B cell (primary cell): Measurements from ENCODE around the gene STH. TPM values are rescaled to one million over a fixed set of nuclear protein-coding genes. Genes with fewer than 3 reads are reported as not detected.
A peak's percentile ranks its signal among the peaks of the same experiment; 100 is the strongest.

Source experiments
- ATAC-seq: fragments of 200-7000 bp; cut with Tn5 transposase; one replicate; pipeline ENCODE4 v1.10.0; 2021; ENCODE audit warnings: low read depth, mild to moderate bottlenecking, moderate number of reproducible peaks, moderate library complexity
- CTCF ChIA-PET: fragments of 350-600 bp; sonication (Branson Sonifier 250); formaldehyde crosslinking; loops from one replicate; lab custom pipeline; 2021; ENCODE audit warnings: antibody characterized with exemption, inconsistent platforms; lab: Charles Lee
- POLR2A ChIA-PET: fragments of 350-600 bp; sonication (Branson Sonifier 250); formaldehyde crosslinking; loops from one replicate; lab custom pipeline; 2021; ENCODE audit warnings: antibody characterized with exemption; lab: Charles Lee
- DNase-seq: peaks from one replicate; pipeline ENCODE4 v3.0.0; 2013
- H2AFZ ChIP-seq: 2 replicates; pipeline ENCODE4 v1.6.1; 2012; ENCODE audit warnings: mild to moderate bottlenecking, low read depth, low read length; ENCODE audit not compliant: insufficient read depth, poor library complexity, severe bottlenecking
- H3K27ac ChIP-seq, 2 donors: 1 replicate in 1 of 2; 2 replicates in 1 of 2; pipeline ENCODE4 v1.5.1; 2012 to 2013; ENCODE audit warnings: low read length in 2 of 2, mild to moderate bottlenecking in 2 of 2, moderate library complexity in 1 of 2
- H3K27me3 ChIP-seq, 4 experiments: fragments of 200-600 bp in 1 of 4; sonication (generic) in 1 of 4; replicated peaks in 1 of 4; 1 replicate in 2 of 4; 2 replicates in 2 of 4; pipeline versions ENCODE4 v1.6.1 to v1.7.0; 2013 to 2016; ENCODE audit warnings: low read length in 3 of 4, mild to moderate bottlenecking in 2 of 4, mixed read lengths in 1 of 4, moderate library complexity in 1 of 4; ENCODE audit not compliant: insufficient read depth in 4 of 4, control insufficient read depth in 3 of 4; ENCODE audit errors: control extremely low read depth in 1 of 4
- H3K36me3 ChIP-seq, 2 experiments: replicated peaks in 1 of 2; 1 replicate in 1 of 2; 2 replicates in 1 of 2; pipeline versions ENCODE4 v1.6.1 to v1.7.1; 2013; ENCODE audit warnings: low read length in 1 of 2; ENCODE audit not compliant: insufficient read depth in 2 of 2, control insufficient read depth in 1 of 2; ENCODE audit errors: control extremely low read depth in 1 of 2, extremely low read depth in 1 of 2
- H3K4me1 ChIP-seq, 2 donors: fragments of 200-600 bp in 1 of 2; sonication (generic) in 1 of 2; 1 replicate in 1 of 2; 2 replicates in 1 of 2; pipeline versions ENCODE4 v1.5.1 to v1.6.1; 2013 to 2017; ENCODE audit warnings: low read length in 2 of 2; ENCODE audit not compliant: control insufficient read depth in 2 of 2, insufficient read depth in 2 of 2
- H3K4me2 ChIP-seq: replicated peaks from 2 replicates; pipeline ENCODE3; 2012; ENCODE audit warnings: mild to moderate bottlenecking, low read depth, low read length; ENCODE audit not compliant: poor library complexity, severe bottlenecking
- H3K4me3 ChIP-seq, 5 experiments: fragments of 200-600 bp in 1 of 5; sonication (generic) in 1 of 5; 1 replicate in 3 of 5; 2 replicates in 2 of 5; pipeline versions ENCODE4 v1.5.1 to v1.7.0; 2011 to 2016; ENCODE audit warnings: low read length in 4 of 5, mild to moderate bottlenecking in 4 of 5, low read depth in 2 of 5, control low read depth in 1 of 5, moderate library complexity in 1 of 5; ENCODE audit not compliant: insufficient read depth in 1 of 5; ENCODE audit errors: control extremely low read depth in 1 of 5, extremely low read depth in 1 of 5
- H3K79me2 ChIP-seq: fragments of 200-600 bp; sonication (generic); one replicate; pipeline ENCODE4 v1.6.0; 2016; ENCODE audit warnings: low read length; ENCODE audit not compliant: control insufficient read depth, insufficient read depth
- H3K9ac ChIP-seq: fragments of 200-600 bp; sonication (generic); 2 replicates; pipeline ENCODE4 v1.6.1; 2017; ENCODE audit warnings: mild to moderate bottlenecking, low read length, moderate library complexity
- H3K9me3 ChIP-seq, 3 donors: one replicate each; pipeline versions ENCODE4 v1.6.1 to v1.7.1; 2013; ENCODE audit warnings: low read length in 2 of 3; ENCODE audit not compliant: control insufficient read depth in 2 of 3, insufficient read depth in 1 of 3; ENCODE audit errors: control extremely low read depth in 1 of 3
- H4K20me1 ChIP-seq: 2 replicates; pipeline ENCODE4 v1.6.0; 2012; ENCODE audit warnings: mild to moderate bottlenecking, low read length; ENCODE audit not compliant: insufficient read depth, control insufficient read depth, poor library complexity, severe bottlenecking
- H3K27ac Mint-ChIP-seq: one replicate; pipeline ENCODE4 v1.8.0; 2021; ENCODE audit warnings: mixed read lengths
- H3K27me3 Mint-ChIP-seq: one replicate; pipeline ENCODE4 v1.8.0; 2021; ENCODE audit warnings: mixed read lengths
- H3K4me1 Mint-ChIP-seq: one replicate; pipeline ENCODE4 v1.8.0; 2021; ENCODE audit warnings: mixed read lengths
- H3K4me3 Mint-ChIP-seq: one replicate; pipeline ENCODE4 v1.8.0; 2021; ENCODE audit warnings: mixed read lengths
- H3K9me3 Mint-ChIP-seq: one replicate; pipeline ENCODE4 v1.8.0; 2022; ENCODE audit warnings: mixed read lengths; ENCODE audit not compliant: insufficient read depth
- CTCF ChIP-seq: fragments of 200-600 bp; IDR thresholded peaks from one replicate; pipeline ENCODE4 v1.8.0; 2022; ENCODE audit warnings: antibody characterized with exemption, mild to moderate bottlenecking
- EZH2 ChIP-seq: IDR thresholded peaks from 2 replicates; pipeline ENCODE4 v1.6.1; 2012; ENCODE audit warnings: borderline replicate concordance, low read depth, mild to moderate bottlenecking, moderate library complexity, low read length; ENCODE audit not compliant: insufficient read depth, poor library complexity, severe bottlenecking
- WGBS: methylation state at CpG from one replicate; pipeline ENCODE4 v1.1.5; 2013; ENCODE audit warnings: missing lambda C conversion rate; ENCODE audit not compliant: insufficient coverage; 5-methylcytosine and 5-hydroxymethylcytosine counted together
- intact Hi-C: fragments of 100-400 bp; cut with micrococcal nuclease; formaldehyde crosslinking; loops from one replicate; pipeline ENCODE4 v1.10.0; 2022
- polyA plus RNA-seq: library from polyadenylated mRNA; depleted of rRNA; stranded (reverse); fragments of >200 nt; gene quantifications from 2 replicates; pipeline ENCODE4 v1.2.3, GENCODE V29; 2012
- total RNA-seq, 2 donors: library from RNA; stranded (reverse); fragments of 120-200 nt in 1 of 2; gene quantifications; 1 replicate in 1 of 2; 2 replicates in 1 of 2; pipeline versions ENCODE4 v1.2.3 to v1.2.4, GENCODE V29; 2013 to 2022

The STH gene
- total and polyA plus RNA-seq, 2 donors (not counting 1 experiment from before 2014, with no cell fraction given), result not detected

- Histone ChIP-seq H3K4me2 (no peak overlapping the region), H3K4me1 (peaks cover 0 to 5% of the 10 kb centered on the region in 2 donors), H4K20me1 (no peaks in the 10 kb centered on the region), H2AFZ (peak overlapping the region; percentile 5), H3K9me3 (no peaks in the 10 kb centered on the region), H3K27ac (no peak overlapping the region), H3K27me3 (no peaks in the 10 kb centered on the region), H3K36me3 (no peaks in the 10 kb centered on the region), H3K4me3 (no peak overlapping the region), H3K79me2 (no peaks in the 10 kb centered on the region), H3K9ac (no peak overlapping the region)
- Mint-ChIP-seq H3K4me1 (no peaks in the 10 kb centered on the region), H3K4me3 (no peak overlapping the region), H3K9me3 (no peaks in the 10 kb centered on the region), H3K27ac (no peak overlapping the region), H3K27me3 (no peaks in the 10 kb centered on the region)
- ChIA-PET POLR2A (interaction anchor here (0.6 to 0.7 kb wide), 2 partner anchors 38 to 50 kb away, joined by 3 to 6 read pairs; no protein-coding TSS in a partner anchor), CTCF (interaction anchor here (0.6 to 7.6 kb wide), 20 partner anchors 12 to 284 kb away, joined by 3 to 122 read pairs (median 4); partner anchors contain the start of gene KANSL1)
- intact Hi-C loops, result loop anchor here (1.0 kb wide), 2 partner anchors 42 to 59 kb away; no protein-coding TSS in a partner anchor
- ATAC-seq (peak; percentile 97), DNase-seq (peak; percentile 84)
- TF ChIP-seq CTCF (peak; percentile 92), EZH2 (no peak)
- WGBS, result 23% methylated on average over 7 of the region's 8 CpGs
These were observed 3.4 kb downstream of the STH start for GRCh38 chr17:46002311-46002972.

GRCh38 chr17:46002973-46003316 lies 3.9 kb downstream of the STH start:
- ATAC-seq, result no peak
- WGBS, result 30% methylated on average over 2 of the region's 7 CpGs
- H3K4me2 ChIP-seq, result no peak overlapping the region
- Mint-ChIP-seq H3K9me3 (no peaks in the 10 kb centered on the region), H3K4me1 (no peaks in the 10 kb centered on the region), H3K4me3 (no peak overlapping the region), H3K27ac (no peak overlapping the region), H3K27me3 (peaks cover 2% of the 10 kb centered on the region)
- DNase-seq, result no peak
- H3K4me3 ChIP-seq, result no peak overlapping the region
- CTCF ChIA-PET, result interaction anchor here (0.7 to 7.6 kb wide), 17 partner anchors 17 to 284 kb away, joined by 3 to 122 read pairs (median 5); partner anchors contain the start of gene KANSL1
- H3K27me3 ChIP-seq, result no peaks in the 10 kb centered on the region
- peaks cover 0 to 5% of the 10 kb centered on the region in 2 donors for H3K4me1 ChIP-seq
- no peaks in the 10 kb centered on the region for H3K36me3 ChIP-seq
- H4K20me1 ChIP-seq, result no peaks in the 10 kb centered on the region
- intact Hi-C loops, result loop anchor here (1.0 kb wide), 2 partner anchors 41 to 58 kb away; no protein-coding TSS in a partner anchor
- H3K9me3 ChIP-seq, result no peaks in the 10 kb centered on the region
- TF ChIP-seq CTCF (no peak), EZH2 (no peak)
- H3K27ac ChIP-seq, result no peak overlapping the region
- peak overlapping the region; percentile 5 for H2AFZ ChIP-seq
- H3K79me2 ChIP-seq, result no peaks in the 10 kb centered on the region
- H3K9ac ChIP-seq, result no peak overlapping the region
- POLR2A ChIA-PET, result interaction anchor here (0.6 to 0.7 kb wide), 2 partner anchors 38 to 49 kb away, joined by 3 to 6 read pairs; no protein-coding TSS in a partner anchor
